HT-29 (cell line): ENCODE measurements around the gene TEX11. TPM values are rescaled to one million over a fixed set of nuclear protein-coding genes. Genes with fewer than 3 reads are reported as not detected.

Source experiments
- DNase-seq: peaks from one replicate; pipeline ENCODE4 v3.0.0-alpha.2; 2015; ENCODE audit warnings: low spot score
- small RNA-seq: library from RNA; depleted of rRNA; stranded (forward); fragments of <200 nt; gene quantifications from one replicate; pipeline ENCODE3, GENCODE V24; 2014
- total RNA-seq: library from RNA; depleted of rRNA; stranded (reverse); fragments of >200 nt; shearing (Covaris generic); gene quantifications from 2 replicates; pipeline ENCODE4 v1.2.3, GENCODE V29; 2014; rRNA removed

TEX11 gene
- total RNA-seq, 1 experiment from 2014 or later: not detected

GRCh38 chrX:70498129-70498528 lies 410.4 kb downstream of the TEX11 start:
- DNase-seq: no peak

GRCh38 chrX:70497026-70497425 lies 411.5 kb downstream of the TEX11 start:
- no peak for DNase-seq

- no peak for DNase-seq
Observed at GRCh38 chrX:70496491-70496890, 412.0 kb downstream of the TEX11 start.

- DNase-seq: no peak
Observed at GRCh38 chrX:70494441-70494840, 414.1 kb downstream of the TEX11 start.

- DNase-seq: no peak
Observed at GRCh38 chrX:70488856-70489255, 419.7 kb downstream of the TEX11 start.

GRCh38 chrX:70485466-70485865 lies 423.0 kb downstream of the TEX11 start:
- peak; percentile 65 for DNase-seq

- DNase-seq: no peak
Observed at GRCh38 chrX:70482300-70482699, 426.2 kb downstream of the TEX11 start.

- no peak for DNase-seq
Observed at GRCh38 chrX:70481471-70482270, 426.8 kb downstream of the TEX11 start.

GRCh38 chrX:70480660-70481018 lies 427.9 kb downstream of the TEX11 start:
- no peak for DNase-seq

- DNase-seq: peak; percentile 81
Observed at GRCh38 chrX:70479922-70480659, 428.4 kb downstream of the TEX11 start.

GRCh38 chrX:70479247-70479921 lies 429.1 kb downstream of the TEX11 start:
- DNase-seq: peak; percentile 51

Small RNA genes within 50 kb of the gene (small RNA-seq; reads per million reads assigned to genes)
- gene SNORD3E: not detected

Other genes with a start within 250 kb of the TEX11 start
- not detected in 2 replicates for gene SLC7A3, start 22.4 kb upstream of the TEX11 start, total RNA-seq
- 52.1 and 59.7 TPM in 2 replicates for gene SNX12, start 159.6 kb upstream of the TEX11 start, total RNA-seq
- 9.4 and 11.1 TPM in 2 replicates for gene FOXO4, start 187.1 kb upstream of the TEX11 start, total RNA-seq
- gene CXorf65, start 198.0 kb upstream of the TEX11 start, total RNA-seq: not detected in 2 replicates
- gene IL2RG, start 202.9 kb upstream of the TEX11 start, total RNA-seq: 0.08 TPM in 1 of 2 replicates, not detected in the other
- gene MED12, start 209.9 kb upstream of the TEX11 start, total RNA-seq: 21.4 and 36.2 TPM in 2 replicates
- gene NLGN3, start 236.1 kb upstream of the TEX11 start, total RNA-seq: 0.13 TPM in 1 of 2 replicates, not detected in the other